ENCODE measurements around the gene RHCE.

- TF ChIP-seq POLR2A (IDR thresholded peaks at IDR 0.05; ENCODE audit: low read depth, low read length), result no peak
- TF ChIP-seq POLR2AphosphoS5 (IDR thresholded peaks at IDR 0.05; ENCODE audit: low read depth, low read length), result no peak
- no peak for TF ChIP-seq TAF1 (IDR thresholded peaks at IDR 0.05; ENCODE audit: low read depth, low read length)
- no peak for TF ChIP-seq POU2F2 (IDR thresholded peaks at IDR 0.05; ENCODE audit: low read depth, low read length)
These were observed 14.9 kb upstream of the RHCE start for GRCh38 chr1:25435397-25436108.

Data from GM12891 (cell line).